MM.1S (cell line): ENCODE measurements around the gene MTM1.

Experiments
- DNase-seq: peaks from one replicate; pipeline ENCODE4 v3.0.0-alpha.2; 2015
- H2AFZ ChIP-seq: fragments of 300-600 bp; sonication (generic); 2 replicates; pipeline ENCODE4 v1.6.0; 2016; ENCODE audit warnings: antibody characterized with exemption, low read length
- H3F3A ChIP-seq: fragments of 300-600 bp; sonication (generic); 2 replicates; pipeline ENCODE4 v1.6.1; 2016; ENCODE audit warnings: mild to moderate bottlenecking, antibody characterized with exemption, low read length, moderate library complexity, mixed read lengths; ENCODE audit not compliant: insufficient read depth
- H3K27ac ChIP-seq: fragments of 300-600 bp; sonication (generic); 2 replicates; pipeline ENCODE4 v1.5.1; 2016; ENCODE audit warnings: mild to moderate bottlenecking, low read length
- H3K27me3 ChIP-seq: fragments of 300-600 bp; sonication (generic); replicated peaks from 2 replicates; pipeline ENCODE4 v1.6.0; 2016; ENCODE audit warnings: low read length; ENCODE audit not compliant: insufficient read depth
- H3K36me3 ChIP-seq: fragments of 300-600 bp; sonication (generic); replicated peaks from 2 replicates; pipeline ENCODE4 v1.6.1; 2016; ENCODE audit warnings: mild to moderate bottlenecking, low read length, mixed read lengths; ENCODE audit not compliant: insufficient read depth
- H3K4me1 ChIP-seq: fragments of 300-600 bp; sonication (generic); 2 replicates; pipeline ENCODE4 v1.6.1; 2016; ENCODE audit warnings: low read length, mixed read lengths
- H3K4me2 ChIP-seq: fragments of 300-600 bp; sonication (generic); 2 replicates; pipeline ENCODE4 v1.6.0; 2016; ENCODE audit warnings: low read depth, low read length
- H3K4me3 ChIP-seq: fragments of 300-600 bp; sonication (generic); 2 replicates; pipeline ENCODE4 v1.5.1; 2016; ENCODE audit warnings: low read length, mixed read lengths
- H3K79me2 ChIP-seq: fragments of 300-600 bp; sonication (generic); 2 replicates; pipeline ENCODE4 v1.6.1; 2016; ENCODE audit warnings: mixed run types, low read length, mixed read lengths
- H3K9ac ChIP-seq: fragments of 300-600 bp; sonication (generic); 2 replicates; pipeline ENCODE4 v1.6.1; 2016; ENCODE audit warnings: low read length, mixed read lengths
- H3K9me2 ChIP-seq: fragments of 300-600 bp; sonication (generic); replicated peaks from 2 replicates; pipeline ENCODE4 v1.6.1; 2016; ENCODE audit warnings: mild to moderate bottlenecking, low read length, mixed read lengths; ENCODE audit not compliant: insufficient read depth
- H3K9me3 ChIP-seq: fragments of 300-600 bp; sonication (generic); replicated peaks from 2 replicates; pipeline ENCODE4 v1.6.1; 2016; ENCODE audit warnings: mild to moderate bottlenecking, low read length, mixed read lengths; ENCODE audit not compliant: insufficient read depth
- H4K20me1 ChIP-seq: fragments of 300-600 bp; sonication (generic); 2 replicates; pipeline ENCODE4 v1.6.1; 2016; ENCODE audit warnings: mild to moderate bottlenecking, low read length, moderate library complexity, mixed read lengths; ENCODE audit not compliant: insufficient read depth
- EZH2 ChIP-seq: fragments of 300-600 bp; sonication (generic); optimal IDR thresholded peaks from 2 replicates; pipeline ENCODE3; 2017; ENCODE audit warnings: low read depth, mild to moderate bottlenecking, antibody characterized with exemption, low read length, mixed read lengths
- EZH2phosphoT487 ChIP-seq: fragments of 300-600 bp; sonication (generic); IDR thresholded peaks from 2 replicates; pipeline ENCODE4 v1.6.1; 2018; ENCODE audit warnings: antibody characterized with exemption, low read length
- TF ChIP-seq, protein P1 (sequence below): fragments of 300-600 bp; sonication (generic); IDR thresholded peaks from 2 replicates; pipeline ENCODE4 v1.5.1; 2016; ENCODE audit warnings: antibody characterized with exemption, low read length, mixed read lengths

The MTM1 gene

DNA sequence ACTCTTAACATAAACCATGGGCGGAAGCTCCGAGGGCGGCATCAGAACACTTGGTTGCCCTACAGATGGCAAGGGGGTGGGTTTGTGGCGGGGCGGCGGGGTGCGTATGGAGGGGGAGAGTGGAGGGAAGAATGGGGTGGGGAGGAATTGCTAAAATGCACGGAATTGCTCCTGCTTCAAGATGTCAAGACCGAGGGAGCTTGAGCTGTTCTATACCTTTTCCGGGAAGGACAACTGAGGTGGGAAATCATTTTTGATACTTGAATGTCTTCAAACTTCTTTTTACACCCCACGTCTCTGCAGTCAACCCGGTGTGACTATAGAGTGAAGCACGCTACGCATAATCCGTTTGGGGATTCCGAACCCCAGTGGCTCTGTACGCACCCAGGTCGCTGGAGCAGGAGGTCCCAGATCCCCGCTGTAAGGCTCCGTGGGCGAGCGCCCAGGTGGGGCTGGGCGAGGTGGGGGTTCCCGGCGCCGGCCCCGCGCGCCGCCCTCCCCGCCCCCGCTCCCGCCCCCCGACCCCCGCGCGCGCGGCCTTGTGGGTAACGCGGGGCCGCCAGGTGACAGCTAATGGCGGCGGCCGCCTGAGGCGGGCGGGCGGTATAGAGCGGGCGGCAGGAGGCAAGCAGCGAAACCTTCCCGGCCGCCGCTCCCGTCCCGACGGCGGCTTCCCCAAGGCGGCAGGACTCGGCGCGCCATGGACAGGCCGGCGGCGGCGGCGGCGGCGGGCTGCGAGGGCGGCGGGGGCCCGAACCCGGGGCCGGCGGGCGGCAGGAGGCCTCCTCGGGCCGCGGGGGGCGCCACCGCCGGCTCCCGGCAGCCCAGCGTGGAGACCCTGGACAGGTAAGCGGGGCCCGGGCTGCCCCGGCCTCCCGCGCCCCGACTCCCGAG, 124.7 kb downstream of the MTM1 start, which contains the start of gene MTMR1:
TSS of gene MTMR1 (plus strand) at position 566 of the 894 bp plus-strand sequence. CDS start at position 701, 135 bp downstream.
- Histone ChIP-seq H3K4me2 (peak within 1 kb of the TSS; percentile 69), H4K20me1 (no peaks in the 10 kb centered on the region), H3K27ac (peak within 1 kb of the TSS; percentile 63; the same call in 1 of the 2 replicates), H3K9me2 (no peaks in the 10 kb centered on the region), H3K27me3 (no peaks in the 10 kb centered on the region), H3K9me3 (no peaks in the 10 kb centered on the region), H3K79me2 (peaks cover 39% of the 10 kb centered on the region), H3F3A (peaks cover 5% of the 10 kb centered on the region), H3K4me3 (peak within 1 kb of the TSS; percentile 63), H2AFZ (peak within 1 kb of the TSS; percentile 65), H3K36me3 (no peaks in the 10 kb centered on the region), H3K4me1 (peaks cover 23% of the 10 kb centered on the region), H3K9ac (peak within 1 kb of the TSS; percentile 59; the same call in 1 of the 2 replicates)
- TF ChIP-seq, protein P1, sequence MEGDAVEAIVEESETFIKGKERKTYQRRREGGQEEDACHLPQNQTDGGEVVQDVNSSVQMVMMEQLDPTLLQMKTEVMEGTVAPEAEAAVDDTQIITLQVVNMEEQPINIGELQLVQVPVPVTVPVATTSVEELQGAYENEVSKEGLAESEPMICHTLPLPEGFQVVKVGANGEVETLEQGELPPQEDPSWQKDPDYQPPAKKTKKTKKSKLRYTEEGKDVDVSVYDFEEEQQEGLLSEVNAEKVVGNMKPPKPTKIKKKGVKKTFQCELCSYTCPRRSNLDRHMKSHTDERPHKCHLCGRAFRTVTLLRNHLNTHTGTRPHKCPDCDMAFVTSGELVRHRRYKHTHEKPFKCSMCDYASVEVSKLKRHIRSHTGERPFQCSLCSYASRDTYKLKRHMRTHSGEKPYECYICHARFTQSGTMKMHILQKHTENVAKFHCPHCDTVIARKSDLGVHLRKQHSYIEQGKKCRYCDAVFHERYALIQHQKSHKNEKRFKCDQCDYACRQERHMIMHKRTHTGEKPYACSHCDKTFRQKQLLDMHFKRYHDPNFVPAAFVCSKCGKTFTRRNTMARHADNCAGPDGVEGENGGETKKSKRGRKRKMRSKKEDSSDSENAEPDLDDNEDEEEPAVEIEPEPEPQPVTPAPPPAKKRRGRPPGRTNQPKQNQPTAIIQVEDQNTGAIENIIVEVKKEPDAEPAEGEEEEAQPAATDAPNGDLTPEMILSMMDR: no peak
- no peak for TF ChIP-seq EZH2phosphoT487
- no peak for TF ChIP-seq EZH2
- peak; percentile 25 for DNase-seq

DNA sequence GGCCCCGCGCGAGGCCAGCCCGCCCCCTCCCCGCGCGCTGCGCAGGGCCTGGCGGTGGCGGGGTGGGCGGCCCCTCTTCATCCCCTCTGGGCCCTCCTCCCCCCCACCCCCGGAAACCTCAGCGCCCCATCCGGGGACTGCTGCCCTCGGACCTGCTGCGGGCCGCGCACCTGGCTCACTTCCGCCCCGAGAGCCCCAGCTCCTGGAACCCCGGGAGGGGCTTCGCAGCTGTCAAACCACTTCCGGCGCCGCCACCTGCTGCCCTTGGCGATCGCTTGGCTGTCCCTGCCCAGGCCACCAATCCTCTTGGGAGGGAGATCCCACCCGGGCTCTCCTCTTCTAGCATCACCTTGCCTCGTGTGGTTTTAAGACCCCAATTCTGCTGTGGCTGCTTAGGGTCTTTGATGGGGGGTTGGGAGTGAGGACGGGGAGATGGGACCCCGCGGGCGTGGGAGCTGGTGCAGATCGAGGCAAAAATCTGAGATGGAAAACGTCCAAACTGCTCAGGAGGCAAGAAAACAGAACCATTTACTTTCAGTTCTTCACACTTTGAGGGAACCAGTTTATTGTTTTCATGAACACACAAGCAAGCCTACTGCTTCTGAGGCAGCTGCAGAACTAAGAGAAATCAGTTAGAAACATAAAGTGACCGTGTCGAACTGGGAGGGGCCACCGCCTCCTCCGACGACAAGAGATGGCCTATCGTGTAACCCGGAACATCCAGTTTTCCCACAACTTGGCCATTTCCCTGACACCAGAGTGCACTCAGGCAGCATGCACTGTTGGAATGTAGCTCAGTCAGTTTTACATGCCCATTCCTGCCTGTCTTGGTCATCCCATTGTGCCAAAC, 125.5 kb downstream of the MTM1 start:
- Histone ChIP-seq H3K4me1 (peaks cover 23% of the 10 kb centered on the region), H3K9me3 (no peaks in the 10 kb centered on the region), H2AFZ (no peak overlapping the region), H3K9me2 (no peaks in the 10 kb centered on the region), H4K20me1 (0 out of 2 replicates have a peak, but pooled peaks cover under 1% of the 10 kb centered on the region), H3K4me3 (peak overlapping the region; percentile 55), H3K27ac (peak overlapping the region; percentile 63; the same call in 1 of the 2 replicates), H3K36me3 (no peaks in the 10 kb centered on the region), H3F3A (peaks cover 5% of the 10 kb centered on the region), H3K27me3 (no peaks in the 10 kb centered on the region), H3K4me2 (peak overlapping the region; percentile 54), H3K9ac (peak overlapping the region; percentile 37; the same call in 1 of the 2 replicates), H3K79me2 (peaks cover 44% of the 10 kb centered on the region)
- TF ChIP-seq, protein P1: no peak
- no peak for TF ChIP-seq EZH2
- no peak for TF ChIP-seq EZH2phosphoT487
- DNase-seq: peak; percentile 87

DNA sequence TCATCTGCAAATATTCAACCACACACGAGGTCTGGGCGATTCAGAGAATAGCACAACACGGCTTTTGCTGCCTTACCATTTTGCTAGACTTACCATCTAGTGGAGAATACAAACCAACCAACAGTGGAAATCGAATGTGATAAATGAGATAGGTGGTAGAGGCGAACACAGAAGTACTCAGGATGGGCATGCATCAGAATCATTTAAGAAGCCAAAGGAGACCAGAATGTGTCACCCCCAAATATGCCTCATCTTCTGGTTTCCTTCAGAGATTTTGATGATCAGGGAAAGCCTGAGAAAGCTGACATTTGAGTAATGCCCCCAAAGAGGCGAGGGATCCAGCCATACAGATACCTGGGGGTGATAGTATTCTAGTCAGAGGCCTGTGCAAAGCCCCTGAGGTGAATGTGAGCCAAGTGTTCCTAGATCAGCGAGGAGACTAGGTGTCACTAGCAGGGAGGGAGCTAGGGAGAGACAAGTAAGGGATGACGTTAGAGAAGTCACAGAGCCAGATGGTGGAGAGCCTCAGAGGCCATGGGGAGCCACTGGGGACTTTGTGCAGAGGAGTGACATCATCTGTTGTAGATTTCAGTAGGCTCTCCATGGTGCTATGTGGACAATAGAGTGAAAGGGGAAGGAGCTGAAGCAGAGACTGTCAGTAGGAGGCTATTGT, 126.5 kb downstream of the MTM1 start:
- H3K36me3 ChIP-seq: no peaks in the 10 kb centered on the region
- peaks cover 54% of the 10 kb centered on the region for H3K79me2 ChIP-seq
- H3K9me3 ChIP-seq: no peaks in the 10 kb centered on the region
- peaks cover 5% of the 10 kb centered on the region for H3F3A ChIP-seq
- peaks cover 23% of the 10 kb centered on the region for H3K4me1 ChIP-seq
- H4K20me1 ChIP-seq: 0 out of 2 replicates have a peak, but pooled peaks cover 3% of the 10 kb centered on the region
- no peak for DNase-seq
- H3K27ac ChIP-seq: peak overlapping the region; percentile 63; the same call in 1 of the 2 replicates
- H3K27me3 ChIP-seq: no peaks in the 10 kb centered on the region
- H3K4me2 ChIP-seq: peak overlapping the region; percentile 54; the same call in 1 of the 2 replicates
- peak overlapping the region; percentile 55; the same call in 1 of the 2 replicates for H3K4me3 ChIP-seq
- TF ChIP-seq EZH2phosphoT487 (no peak), EZH2 (no peak)
- TF ChIP-seq, protein P1: no peak
- H2AFZ ChIP-seq: no peak overlapping the region
- peak overlapping the region; percentile 37; the same call in 1 of the 2 replicates for H3K9ac ChIP-seq
- H3K9me2 ChIP-seq: no peaks in the 10 kb centered on the region
